ENCODE measurements around the gene CELSR1.
A peak's percentile ranks its signal among the peaks of the same experiment; 100 is the strongest.

- peak; percentile 87 for TF ChIP-seq CTCF (IDR thresholded peaks at IDR 0.05)
- TF ChIP-seq EZH2 (IDR thresholded peaks at IDR 0.05; ENCODE audit: borderline replicate concordance, insufficient read depth, low read depth, low read length, poor library complexity, severe bottlenecking) = no peak
These were observed 181.9 kb downstream of the CELSR1 start for GRCh38 chr22:46355369-46355995.
